Cardiac fibroblast (primary cell): ENCODE results near the gene SSTR3.

Experiments
- DNase-seq, 2 donors: peaks; one replicate each; pipeline versions ENCODE4 v3.0.0 to v3.0.0-alpha.2; 2010; ENCODE audit warnings: low read depth in 2 of 2
- H3K4me3 ChIP-seq, 2 donors: replicated peaks in 1 of 2; 1 replicate in 1 of 2; 2 replicates in 1 of 2; pipeline ENCODE4 v1.5.1; 2011; ENCODE audit warnings: low read depth in 2 of 2, low read length in 2 of 2, mild to moderate bottlenecking in 2 of 2, moderate library complexity in 1 of 2
- TF ChIP-seq, protein P1 (sequence below): IDR thresholded peaks from one replicate; pipeline ENCODE4 v1.5.1; 2011; ENCODE audit warnings: low read depth, mild to moderate bottlenecking, low read length, inconsistent platforms

The SSTR3 gene

DNA sequence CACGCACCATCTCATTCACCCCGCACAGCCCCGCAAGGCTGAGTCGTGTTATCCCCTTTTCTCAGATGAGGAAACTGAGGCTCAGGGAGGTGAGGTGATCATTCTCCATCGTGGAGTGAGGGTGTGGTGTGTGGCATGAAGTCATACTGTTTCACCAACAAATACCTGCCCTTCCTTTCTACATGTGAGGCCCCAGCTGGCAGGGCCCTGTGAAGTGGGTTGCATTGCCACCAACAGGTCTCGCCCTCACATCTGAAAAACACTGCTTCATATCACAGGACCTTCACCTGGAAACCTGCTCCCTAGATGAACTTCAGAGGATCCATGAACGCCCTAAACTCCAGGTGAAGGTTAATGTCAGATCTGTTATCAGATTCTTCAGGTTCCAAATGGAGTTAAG lies 4.3 kb downstream of the SSTR3 start:
- no peak for DNase-seq
- H3K4me3 ChIP-seq = no peak overlapping the region
- TF ChIP-seq, protein P1, sequence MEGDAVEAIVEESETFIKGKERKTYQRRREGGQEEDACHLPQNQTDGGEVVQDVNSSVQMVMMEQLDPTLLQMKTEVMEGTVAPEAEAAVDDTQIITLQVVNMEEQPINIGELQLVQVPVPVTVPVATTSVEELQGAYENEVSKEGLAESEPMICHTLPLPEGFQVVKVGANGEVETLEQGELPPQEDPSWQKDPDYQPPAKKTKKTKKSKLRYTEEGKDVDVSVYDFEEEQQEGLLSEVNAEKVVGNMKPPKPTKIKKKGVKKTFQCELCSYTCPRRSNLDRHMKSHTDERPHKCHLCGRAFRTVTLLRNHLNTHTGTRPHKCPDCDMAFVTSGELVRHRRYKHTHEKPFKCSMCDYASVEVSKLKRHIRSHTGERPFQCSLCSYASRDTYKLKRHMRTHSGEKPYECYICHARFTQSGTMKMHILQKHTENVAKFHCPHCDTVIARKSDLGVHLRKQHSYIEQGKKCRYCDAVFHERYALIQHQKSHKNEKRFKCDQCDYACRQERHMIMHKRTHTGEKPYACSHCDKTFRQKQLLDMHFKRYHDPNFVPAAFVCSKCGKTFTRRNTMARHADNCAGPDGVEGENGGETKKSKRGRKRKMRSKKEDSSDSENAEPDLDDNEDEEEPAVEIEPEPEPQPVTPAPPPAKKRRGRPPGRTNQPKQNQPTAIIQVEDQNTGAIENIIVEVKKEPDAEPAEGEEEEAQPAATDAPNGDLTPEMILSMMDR = no peak

DNA sequence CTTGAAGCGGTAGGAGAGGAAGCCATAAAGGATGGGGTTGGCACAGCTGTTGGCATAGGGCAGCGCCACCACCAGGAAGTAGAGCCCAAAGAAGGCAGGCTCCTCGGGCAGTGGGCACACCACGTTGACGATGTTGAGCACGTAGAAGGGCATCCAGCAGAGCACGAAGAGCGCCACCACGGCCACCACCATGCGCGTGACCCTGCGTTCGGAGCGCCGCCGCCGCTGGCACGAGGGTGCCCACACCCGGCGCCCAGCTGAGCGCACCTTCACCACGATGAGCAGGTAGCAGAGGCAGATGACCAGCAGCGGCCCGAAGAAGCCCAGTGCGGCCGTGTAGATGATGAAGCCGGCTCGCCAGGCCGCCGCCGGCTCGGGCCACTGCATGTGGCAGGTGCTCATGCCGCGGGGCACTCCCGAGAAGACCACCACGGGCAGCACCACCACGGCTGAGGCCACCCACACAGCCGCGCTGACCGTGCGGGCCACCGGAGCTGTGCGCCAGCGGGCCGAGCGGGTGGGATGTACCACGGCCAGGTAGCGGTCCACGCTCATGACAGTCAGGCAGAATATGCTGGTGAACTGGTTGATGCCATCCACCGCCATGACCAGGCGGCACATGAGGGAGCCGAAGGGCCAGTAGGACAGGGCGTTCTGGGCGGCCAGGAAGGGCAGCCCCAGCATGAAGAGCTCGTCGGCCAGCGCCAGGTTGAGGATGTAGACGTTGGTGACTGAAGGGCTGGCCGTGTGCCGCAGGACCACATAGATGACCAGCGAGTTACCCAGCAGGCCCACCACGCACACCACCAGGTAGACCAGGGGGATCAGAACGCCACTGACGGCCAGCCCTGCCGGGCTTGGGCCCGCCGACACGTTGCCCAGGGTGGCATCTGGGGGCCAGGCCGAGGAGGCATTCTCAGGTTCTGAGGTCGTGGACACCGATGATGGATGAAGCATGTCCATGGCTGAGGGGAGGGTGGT lies 5.1 kb downstream of the SSTR3 start:
- TF ChIP-seq, protein P1 = no peak
- no peak for DNase-seq
- no peak overlapping the region for H3K4me3 ChIP-seq

DNA sequence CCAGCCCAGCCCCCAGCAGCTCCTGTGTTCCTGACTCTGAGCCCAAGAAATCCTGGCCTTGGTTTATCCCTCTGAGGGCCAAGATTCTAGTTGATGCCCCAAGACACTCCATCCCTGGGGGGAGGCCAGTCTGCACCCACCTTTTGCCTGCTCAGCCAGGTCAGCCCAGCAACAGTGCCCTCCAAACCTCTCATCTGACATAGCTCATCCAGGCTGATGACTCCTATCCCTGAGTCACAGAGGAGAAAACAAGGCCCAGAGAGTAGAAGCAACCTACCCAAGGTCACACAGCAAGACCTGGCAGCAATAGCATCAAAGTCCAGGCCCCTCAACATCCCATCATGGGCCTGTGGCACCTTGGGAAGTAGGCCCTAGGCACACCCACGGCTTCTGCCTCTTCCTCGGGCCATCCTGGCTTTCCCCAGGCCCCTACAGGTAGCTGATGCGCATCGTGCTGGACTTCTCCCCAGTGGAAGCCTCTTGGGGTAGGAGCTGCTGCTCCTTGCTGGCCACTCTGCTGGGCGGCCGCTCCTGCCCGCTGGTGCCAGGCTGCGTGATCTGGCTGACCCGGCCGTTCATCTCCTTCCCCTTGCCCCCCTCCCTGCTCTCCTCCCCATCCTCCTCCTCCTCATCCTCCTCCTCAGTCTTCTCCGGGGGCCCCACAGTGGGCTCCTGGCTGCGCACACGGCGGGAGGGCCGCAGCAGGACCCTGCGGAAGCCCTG lies 6.0 kb downstream of the SSTR3 start:
- DNase-seq = no peak
- TF ChIP-seq, protein P1 = no peak
- no peak overlapping the region for H3K4me3 ChIP-seq

DNA sequence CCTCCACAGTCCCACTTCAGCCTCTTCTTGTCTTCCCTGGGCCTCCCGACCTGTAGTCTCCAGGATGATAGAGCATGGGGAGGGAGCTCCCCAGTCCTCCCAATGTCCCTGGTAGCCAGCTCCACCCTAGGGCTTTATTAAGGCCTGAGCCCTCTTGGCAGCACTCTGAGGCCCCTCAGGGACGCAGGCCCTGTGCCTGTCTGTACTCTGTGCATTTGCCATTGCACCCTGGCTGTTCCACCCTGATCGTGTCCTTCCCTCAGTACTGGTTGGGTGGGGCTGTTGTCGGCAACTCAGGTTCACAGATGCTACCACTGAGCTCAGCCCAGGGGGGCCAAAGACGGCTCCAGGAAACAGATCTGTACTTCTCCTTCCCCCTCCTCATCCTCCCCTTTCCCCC lies 7.2 kb downstream of the SSTR3 start:
- no peak for DNase-seq
- TF ChIP-seq, protein P1 = no peak
- no peak overlapping the region for H3K4me3 ChIP-seq

DNA sequence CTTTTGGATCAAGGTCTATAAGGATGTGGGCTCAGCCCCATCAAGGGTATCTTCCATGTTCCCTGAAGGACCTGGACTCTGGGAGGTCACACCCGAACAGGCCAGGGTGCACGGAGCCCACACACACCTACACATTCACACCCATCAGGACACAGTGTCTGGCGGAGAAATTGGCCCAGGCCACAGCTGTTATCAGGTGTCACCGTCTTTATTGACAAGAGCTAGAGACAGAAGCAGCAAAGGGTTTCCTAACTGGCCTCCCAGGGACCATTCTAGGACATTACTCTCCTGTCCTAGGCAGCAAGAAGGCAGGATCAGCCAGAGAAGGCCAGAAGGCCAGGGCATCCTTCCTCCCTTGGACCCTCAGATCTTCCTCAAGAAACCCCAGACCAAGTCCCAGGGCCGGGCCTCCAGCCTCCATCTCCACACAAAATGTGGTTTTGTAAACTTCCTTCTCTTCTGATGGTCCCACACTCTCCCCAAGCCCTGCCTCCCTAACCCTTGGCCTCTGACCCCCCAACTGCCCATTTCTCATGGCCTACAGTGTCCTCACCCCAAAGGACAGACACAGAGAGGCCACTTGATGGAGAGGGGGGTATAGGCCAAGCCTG lies 8.1 kb downstream of the SSTR3 start:
- DNase-seq = no peak
- H3K4me3 ChIP-seq = no peak overlapping the region
- TF ChIP-seq, protein P1 = no peak

DNA sequence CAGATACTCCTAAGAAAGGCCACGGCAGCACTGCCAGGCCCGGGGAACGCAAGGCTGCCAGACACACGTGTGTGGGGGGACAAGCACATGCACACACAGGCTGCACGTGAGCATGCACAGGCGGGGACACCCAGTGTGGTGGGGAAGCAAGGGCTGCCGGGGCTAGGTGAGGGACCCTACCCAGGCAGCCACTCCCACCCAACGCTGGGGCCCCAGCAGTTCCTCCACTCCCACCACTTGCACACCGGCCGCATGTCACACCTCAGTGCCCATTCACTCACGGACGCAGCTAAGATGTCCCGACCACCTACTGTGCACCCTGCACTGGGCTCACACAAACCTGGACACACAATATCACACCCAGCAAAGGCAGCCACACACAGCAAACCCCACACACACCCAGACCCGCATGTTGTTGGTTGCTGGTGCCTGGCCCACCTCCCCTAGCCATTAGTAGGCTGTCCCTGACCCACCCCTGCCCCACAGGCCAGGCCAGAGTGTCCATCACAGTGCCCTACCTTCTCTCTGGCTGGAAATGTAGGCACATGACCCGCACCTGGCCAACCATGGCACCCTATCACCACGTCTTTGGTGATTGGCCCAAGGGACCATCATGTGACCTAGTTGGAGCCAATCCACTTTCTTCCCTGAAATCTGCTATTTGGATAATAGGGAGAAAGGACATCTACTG lies 8.8 kb downstream of the SSTR3 start:
- no peak for DNase-seq
- no peak overlapping the region for H3K4me3 ChIP-seq
- TF ChIP-seq, protein P1 = no peak
